HS-5 (cell line): ENCODE results near the gene UBQLN3.
A peak's percentile ranks its signal among the peaks of the same experiment; 100 is the strongest.

Experiments
- DNase-seq: peaks from one replicate; pipeline ENCODE4 v3.0.0-alpha.2; 2012; ENCODE audit warnings: low read depth

UBQLN3 gene

DNA sequence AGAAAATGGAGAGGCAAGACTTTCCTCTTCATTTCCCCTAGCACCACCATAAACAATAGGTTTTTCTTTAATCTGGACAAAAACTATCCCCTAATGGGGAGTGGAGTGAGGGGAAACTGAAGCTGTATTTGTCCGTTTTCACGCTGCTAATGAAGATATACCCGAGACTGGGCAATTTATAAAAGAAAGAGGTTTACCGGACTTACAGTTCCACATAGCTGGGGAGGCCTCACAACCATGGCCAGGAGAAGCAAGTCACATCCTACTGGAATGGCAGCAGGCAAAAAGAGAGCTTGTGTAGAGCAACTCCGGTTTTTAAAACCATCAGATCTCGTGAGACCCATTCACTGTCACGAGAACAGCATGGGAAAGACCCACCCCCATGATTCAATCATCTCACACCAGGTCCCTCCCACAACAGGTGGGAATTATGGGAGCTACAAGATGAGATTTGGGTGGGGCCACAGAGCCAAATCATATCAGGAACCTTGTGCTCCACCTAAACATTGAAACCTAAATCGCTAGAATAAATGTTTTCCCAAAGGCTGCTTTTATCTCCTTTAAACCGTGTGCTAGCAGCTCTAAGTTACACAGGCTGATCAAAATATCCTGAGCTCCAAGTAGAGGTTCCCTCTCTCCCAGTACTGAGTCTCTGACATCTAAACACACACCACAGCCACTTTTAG lies 4.3 kb downstream of the UBQLN3 start:
- DNase-seq: no peak

GRCh38 chr11:5504403-5504921 lies 5.3 kb downstream of the UBQLN3 start:
- DNase-seq: no peak

DNA sequence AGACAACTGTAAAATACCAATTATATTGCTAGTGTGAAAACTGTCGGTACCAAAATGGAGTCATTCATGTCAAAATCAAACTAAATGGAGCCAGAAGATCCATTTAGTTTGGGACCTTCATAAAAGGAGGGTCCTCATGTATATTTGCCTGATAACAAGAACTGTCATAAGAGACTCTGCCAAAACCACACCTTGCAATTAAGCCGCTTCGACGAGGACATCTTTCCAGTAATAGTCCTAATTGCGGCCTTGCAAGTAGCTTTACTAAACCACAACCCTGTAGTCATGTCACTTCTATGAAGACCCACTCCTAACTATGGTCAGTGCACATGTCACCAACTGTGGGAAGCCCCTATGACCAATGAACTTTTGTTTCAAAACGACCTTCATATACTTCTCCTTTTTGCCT lies 9.4 kb downstream of the UBQLN3 start:
- no peak for DNase-seq

GRCh38 chr11:5499671-5500070 lies 10.1 kb downstream of the UBQLN3 start:
- no peak for DNase-seq

- DNase-seq: peak; percentile 22
These were observed 20.0 kb downstream of the UBQLN3 start for GRCh38 chr11:5489576-5490357.

GRCh38 chr11:5488798-5489399 lies 20.9 kb downstream of the UBQLN3 start:
- DNase-seq: no peak

- no peak for DNase-seq
These were observed 21.4 kb downstream of the UBQLN3 start, which contains the start of gene OR52D1 for GRCh38 chr11:5488385-5488784. TSS of gene OR52D1 (plus strand) at chr11:5488685. CDS start at chr11:5488707, 22 bp downstream.

GRCh38 chr11:5486421-5486820 lies 23.3 kb downstream of the UBQLN3 start:
- DNase-seq: no peak

- DNase-seq: no peak
These were observed 23.8 kb downstream of the UBQLN3 start for GRCh38 chr11:5486003-5486402.

DNA sequence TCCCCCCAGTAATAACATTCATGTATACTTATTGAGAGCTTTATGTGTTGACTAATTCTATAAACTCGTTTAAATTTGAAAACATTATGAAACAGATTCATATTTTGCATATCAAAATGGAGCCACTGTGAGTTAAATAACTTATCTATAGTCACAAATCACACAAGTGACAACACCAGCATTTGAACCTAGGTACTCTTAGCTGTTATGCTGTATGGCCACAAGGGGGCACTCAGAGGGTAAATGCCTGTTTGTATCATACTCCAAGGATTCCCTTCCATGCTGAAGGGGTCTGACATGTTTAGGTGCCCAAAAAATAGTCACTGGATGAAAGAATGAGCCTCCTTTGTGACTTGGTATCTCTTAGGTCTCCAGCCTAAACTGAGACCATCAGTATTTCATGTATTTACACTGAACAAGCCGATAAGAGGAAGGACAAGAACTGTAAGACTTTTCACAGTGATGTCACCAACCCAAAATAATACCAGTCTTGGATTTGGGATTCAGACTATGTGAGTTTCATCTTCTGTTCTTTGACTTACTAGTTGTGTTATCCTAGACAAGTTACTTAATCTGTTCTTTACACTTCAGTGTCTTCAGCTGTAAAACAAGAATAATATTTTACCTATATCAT lies 33.5 kb downstream of the UBQLN3 start:
- peak; percentile 14 for DNase-seq

- DNase-seq: no peak
These were observed 35.8 kb downstream of the UBQLN3 start for GRCh38 chr11:5473921-5474320.

DNA sequence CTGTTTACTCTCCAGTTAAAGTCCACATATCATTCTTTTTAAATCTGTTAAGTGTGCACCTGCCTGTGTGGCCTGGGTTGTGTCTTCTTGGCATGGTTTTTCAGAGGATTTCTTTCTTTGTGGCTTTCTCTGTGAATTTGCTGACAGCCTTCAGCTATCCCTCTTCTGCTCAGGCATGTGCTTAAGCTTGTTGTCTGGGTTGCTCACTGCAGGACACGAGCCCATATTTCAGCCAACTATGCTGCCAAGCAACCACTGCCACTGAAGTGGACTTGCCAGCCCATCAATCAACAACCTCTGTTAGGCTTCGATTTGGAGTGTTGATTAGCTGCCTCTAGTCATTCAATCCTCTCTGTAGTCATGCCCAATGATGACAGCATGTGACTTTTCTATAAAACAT lies 42.2 kb downstream of the UBQLN3 start:
- no peak for DNase-seq

DNA sequence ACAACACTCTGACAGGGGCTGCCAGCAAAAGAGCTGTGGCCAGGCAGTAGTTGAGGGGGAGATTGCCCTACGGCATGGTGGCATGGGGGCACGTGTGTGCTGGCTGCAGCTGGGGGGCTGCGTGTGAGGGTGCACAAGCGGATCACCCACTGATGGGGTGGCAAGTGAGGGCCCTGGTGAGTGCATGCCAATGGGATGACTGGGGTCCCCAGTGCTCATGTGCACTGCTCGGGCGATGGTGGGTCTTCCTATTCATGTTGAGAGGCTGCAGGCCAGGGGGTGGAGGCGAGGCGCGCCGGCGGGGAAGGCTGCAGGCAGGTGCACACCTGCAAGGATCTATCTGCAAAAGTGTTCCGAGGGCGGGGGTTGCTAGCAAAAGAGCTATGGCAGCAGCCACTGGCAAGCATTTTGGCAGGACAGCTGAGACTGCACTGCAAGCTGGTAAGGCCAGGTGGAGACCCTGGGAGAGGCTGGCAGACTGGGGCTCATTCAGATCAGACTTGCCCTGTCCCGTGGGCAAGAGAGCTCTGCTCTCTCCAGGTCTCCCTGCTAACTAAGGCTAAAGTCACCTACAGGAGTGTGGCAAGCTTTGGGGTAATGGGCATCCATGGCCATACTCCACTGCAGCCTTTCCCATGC lies 48.7 kb downstream of the UBQLN3 start:
- no peak for DNase-seq
